Colonic mucosa (tissue), 4 donors: ENCODE results near the gene SAE1. TPM values are rescaled to one million over a fixed set of nuclear protein-coding genes. Genes with fewer than 3 reads are reported as not detected.
A peak's percentile ranks its signal among the peaks of the same experiment; 100 is the strongest.
"Not testable (repeated sequence)": the region's sequence is repeated elsewhere in the genome, so short reads cannot be mapped to it uniquely, and the experiment has no call there.

ENCODE experiments used
- DNase-seq: peaks from one replicate; pipeline ENCODE4 v3.0.0-alpha.2; 2020
- H3K27ac ChIP-seq: fragments of 200-600 bp; one replicate; pipeline ENCODE4 v1.8.0; 2021
- H3K27me3 ChIP-seq: fragments of 200-600 bp; one replicate; pipeline ENCODE4 v1.8.0; 2021
- H3K36me3 ChIP-seq: fragments of 200-600 bp; one replicate; pipeline ENCODE4 v1.8.0; 2021
- H3K4me1 ChIP-seq: fragments of 200-600 bp; one replicate; pipeline ENCODE4 v1.8.0; 2021; ENCODE audit warnings: mild to moderate bottlenecking
- H3K4me3 ChIP-seq: fragments of 200-600 bp; one replicate; pipeline ENCODE4 v1.8.0; 2021
- H3K9ac ChIP-seq, 2 donors: one replicate each; pipeline ENCODE4 v1.7.0; 2013; ENCODE audit warnings: control low read depth in 2 of 2, low read depth in 2 of 2, low read length in 2 of 2
- H3K9me3 ChIP-seq: fragments of 200-600 bp; one replicate; pipeline ENCODE4 v1.8.0; 2021
- intact Hi-C: fragments of 100-400 bp; cut with DNase I; formaldehyde crosslinking; loops from one replicate; pipeline ENCODE4 v1.14.1; 2022
- total RNA-seq, 2 donors: library from RNA; stranded (reverse); fragmentation: NEBNext Ultra II Directional in 1 of 2; extraction: Animal tissue kit (Norgen Biotek cat#: 25700) in 1 of 2; gene quantifications; one replicate each; pipeline ENCODE4 v1.2.1, GENCODE V29; 2021
- TF ChIP-seq, protein P1 (sequence below): fragments of 200-600 bp; IDR thresholded peaks from one replicate; pipeline ENCODE4 v1.8.0; 2022; ENCODE audit warnings: antibody characterized with exemption, mild to moderate bottlenecking
- donor health status: healthy.
- donor health status: DM: no; HTN: no; CAD: no.
- donor health status: DM: no; HTN: no; CAD: no.

Gene SAE1
- total RNA-seq, 2 donors from 2014 or later = 64.5 to 92.0 TPM

DNA sequence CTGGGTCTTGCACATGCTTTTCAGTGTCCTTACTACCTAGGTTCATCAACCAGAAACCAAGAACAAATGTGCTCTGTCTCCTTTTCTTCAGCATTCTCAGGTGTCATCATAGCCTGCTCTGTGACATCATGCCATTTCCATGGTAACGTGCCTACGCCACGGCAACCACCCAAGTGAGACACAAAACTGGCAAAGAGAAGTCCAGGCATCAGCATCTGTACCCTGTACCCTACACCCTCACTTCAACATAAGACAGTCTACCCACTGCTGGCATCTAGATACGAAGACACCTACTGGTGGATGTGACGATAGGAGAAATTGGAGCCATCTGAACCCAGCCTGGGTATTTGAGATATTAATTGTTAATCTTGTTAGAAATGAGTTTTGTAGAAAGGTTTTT, 30.3 kb upstream of the SAE1 start:
- intact Hi-C loops = no loop called here
- TF ChIP-seq, protein P1, sequence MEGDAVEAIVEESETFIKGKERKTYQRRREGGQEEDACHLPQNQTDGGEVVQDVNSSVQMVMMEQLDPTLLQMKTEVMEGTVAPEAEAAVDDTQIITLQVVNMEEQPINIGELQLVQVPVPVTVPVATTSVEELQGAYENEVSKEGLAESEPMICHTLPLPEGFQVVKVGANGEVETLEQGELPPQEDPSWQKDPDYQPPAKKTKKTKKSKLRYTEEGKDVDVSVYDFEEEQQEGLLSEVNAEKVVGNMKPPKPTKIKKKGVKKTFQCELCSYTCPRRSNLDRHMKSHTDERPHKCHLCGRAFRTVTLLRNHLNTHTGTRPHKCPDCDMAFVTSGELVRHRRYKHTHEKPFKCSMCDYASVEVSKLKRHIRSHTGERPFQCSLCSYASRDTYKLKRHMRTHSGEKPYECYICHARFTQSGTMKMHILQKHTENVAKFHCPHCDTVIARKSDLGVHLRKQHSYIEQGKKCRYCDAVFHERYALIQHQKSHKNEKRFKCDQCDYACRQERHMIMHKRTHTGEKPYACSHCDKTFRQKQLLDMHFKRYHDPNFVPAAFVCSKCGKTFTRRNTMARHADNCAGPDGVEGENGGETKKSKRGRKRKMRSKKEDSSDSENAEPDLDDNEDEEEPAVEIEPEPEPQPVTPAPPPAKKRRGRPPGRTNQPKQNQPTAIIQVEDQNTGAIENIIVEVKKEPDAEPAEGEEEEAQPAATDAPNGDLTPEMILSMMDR = no peak
- peak overlapping the region in 1 of 2 donors; percentile 17 for H3K9ac ChIP-seq
- no peak overlapping the region for H3K27ac ChIP-seq
- no peak overlapping the region for H3K4me3 ChIP-seq
- no peaks in the 10 kb centered on the region for H3K36me3 ChIP-seq
- no peak for DNase-seq
- no peaks in the 10 kb centered on the region for H3K27me3 ChIP-seq
- H3K4me1 ChIP-seq = peaks cover 22% of the 10 kb centered on the region
- no peaks in the 10 kb centered on the region for H3K9me3 ChIP-seq

DNA sequence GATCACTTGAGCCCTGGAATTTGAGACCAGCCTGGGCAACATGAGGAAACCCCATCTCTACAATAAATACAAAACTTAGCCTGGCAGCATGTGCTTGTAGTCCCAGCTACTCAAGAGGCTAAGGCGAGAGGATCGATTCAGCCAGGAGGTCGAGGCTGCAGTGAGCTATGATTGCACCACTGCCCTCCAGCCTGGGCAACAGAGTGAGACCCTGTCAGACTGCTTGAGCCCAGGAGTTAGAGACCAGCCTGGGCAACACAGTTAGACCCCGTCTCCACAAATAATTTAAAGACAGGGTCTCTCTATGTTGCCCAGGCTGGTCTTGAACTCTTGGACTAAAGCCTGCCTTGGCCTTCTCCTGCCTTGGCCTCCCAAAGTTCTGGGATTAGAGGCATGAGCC, 29.5 kb upstream of the SAE1 start:
- H3K27ac ChIP-seq, H3K4me3 ChIP-seq, H3K9ac ChIP-seq, H3K36me3 ChIP-seq, H3K27me3 ChIP-seq, DNase-seq, intact Hi-C loops, H3K9me3 ChIP-seq: not testable (repeated sequence)
- peaks cover 16% of the 10 kb centered on the region for H3K4me1 ChIP-seq

DNA sequence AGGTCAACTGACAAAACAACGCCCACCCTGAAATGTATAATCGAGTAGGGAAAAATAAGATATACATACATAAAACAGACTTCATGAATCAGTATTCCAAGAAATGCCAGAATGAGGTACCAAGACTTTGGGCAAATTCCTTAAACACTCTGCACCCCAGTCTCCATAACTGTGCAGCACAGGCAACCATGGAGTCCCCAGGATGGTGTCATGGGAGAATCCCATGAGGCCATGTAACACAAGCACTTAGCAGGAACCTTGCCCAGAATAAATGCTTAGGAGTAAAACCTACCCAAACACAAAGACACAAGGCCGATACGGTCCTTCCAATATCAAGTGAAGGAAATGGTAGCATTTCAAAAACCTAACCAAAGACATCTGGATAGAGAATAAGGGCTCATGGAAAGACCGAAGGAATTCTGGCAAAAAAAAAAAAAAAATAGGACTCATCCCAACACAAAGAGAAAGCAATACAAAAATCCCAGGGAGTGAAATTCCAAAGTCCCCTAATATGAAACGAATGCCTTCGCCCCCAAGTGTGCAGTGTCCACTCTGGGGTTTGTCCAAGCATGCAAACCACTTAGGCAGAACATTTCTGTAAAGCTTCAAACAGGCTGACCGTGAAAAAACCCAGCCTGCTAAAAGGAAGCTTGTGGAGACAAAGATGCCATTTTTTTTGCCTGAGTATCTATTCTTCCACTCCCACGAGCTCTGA, 28.1 kb upstream of the SAE1 start:
- no peak overlapping the region for H3K9ac ChIP-seq
- intact Hi-C loops = no loop called here
- no peaks in the 10 kb centered on the region for H3K27me3 ChIP-seq
- DNase-seq = no peak
- no peak overlapping the region for H3K27ac ChIP-seq
- H3K36me3 ChIP-seq = no peaks in the 10 kb centered on the region
- H3K9me3 ChIP-seq = no peaks in the 10 kb centered on the region
- TF ChIP-seq, protein P1 = no peak
- peaks cover 24% of the 10 kb centered on the region for H3K4me1 ChIP-seq
- no peak overlapping the region for H3K4me3 ChIP-seq

DNA sequence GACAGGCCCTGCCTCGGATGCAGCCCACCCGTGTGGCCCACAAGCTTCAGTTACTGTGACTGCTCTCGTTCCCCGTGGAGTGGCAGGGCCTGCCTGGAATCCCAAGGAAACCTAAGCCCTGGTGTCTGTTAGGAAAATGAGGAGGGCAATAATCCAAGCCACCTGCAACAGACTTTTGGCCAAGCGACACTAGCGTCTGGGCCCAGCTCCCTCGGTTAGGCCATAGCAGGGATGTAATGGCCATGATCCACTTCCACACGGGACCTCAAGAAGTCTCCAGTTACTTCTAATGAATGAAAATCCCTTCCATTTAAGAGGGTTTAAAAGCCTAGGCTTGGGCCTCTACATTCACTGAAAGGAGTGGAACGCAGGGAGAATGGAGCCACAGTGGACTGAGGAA, 26.0 kb upstream of the SAE1 start:
- no peaks in the 10 kb centered on the region for H3K36me3 ChIP-seq
- H3K9ac ChIP-seq = no peak overlapping the region
- DNase-seq = no peak
- intact Hi-C loops = no loop called here
- no peak overlapping the region for H3K27ac ChIP-seq
- peaks cover 21% of the 10 kb centered on the region for H3K4me1 ChIP-seq
- no peak overlapping the region for H3K4me3 ChIP-seq
- TF ChIP-seq, protein P1 = no peak
- H3K9me3 ChIP-seq = no peaks in the 10 kb centered on the region
- H3K27me3 ChIP-seq = no peaks in the 10 kb centered on the region

DNA sequence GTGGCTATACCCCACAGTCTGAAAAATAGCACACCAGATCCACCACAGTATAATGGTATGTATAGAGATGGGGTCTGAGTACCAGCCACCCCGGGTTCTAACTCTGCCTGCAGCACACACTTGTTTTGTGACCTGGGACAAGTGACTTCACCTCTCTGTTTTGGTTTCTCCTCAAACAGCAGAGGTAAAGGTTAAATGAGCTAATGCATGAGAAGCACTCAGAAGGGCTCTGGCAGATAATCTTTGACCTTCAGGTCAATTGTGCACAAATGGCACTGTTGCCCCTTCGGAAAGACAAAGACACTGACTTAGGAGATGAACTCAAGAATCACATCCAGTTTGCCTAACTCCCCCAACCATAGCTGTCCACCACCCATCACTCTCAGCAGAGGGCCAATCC, 24.8 kb upstream of the SAE1 start:
- Histone ChIP-seq H3K4me3 (no peak overlapping the region), H3K4me1 (peaks cover 21% of the 10 kb centered on the region), H3K9me3 (no peaks in the 10 kb centered on the region), H3K27me3 (no peaks in the 10 kb centered on the region), H3K36me3 (no peaks in the 10 kb centered on the region), H3K9ac (peak overlapping the region in 1 of 2 donors; percentile 56), H3K27ac (peak overlapping the region; percentile 100)
- DNase-seq = no peak
- intact Hi-C loops = no loop called here
- TF ChIP-seq, protein P1 = no peak

DNA sequence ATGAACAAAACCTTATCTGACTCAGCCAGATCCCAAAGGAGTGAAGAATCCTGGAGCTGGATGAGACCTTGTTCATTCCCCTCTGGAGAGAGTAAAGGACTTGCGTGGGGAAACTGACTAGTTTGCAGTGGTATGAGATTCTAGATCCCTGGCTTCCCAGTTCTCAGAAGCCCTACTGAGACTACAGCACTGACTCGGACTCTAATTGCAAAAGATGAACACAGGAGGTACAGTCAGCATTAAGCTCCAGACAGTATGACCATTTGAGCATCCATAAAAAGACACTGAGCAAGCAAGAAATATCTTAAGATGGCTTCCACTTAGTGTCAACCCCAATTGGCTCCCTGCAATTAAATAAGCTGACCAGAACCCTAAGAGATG, 23.8 kb upstream of the SAE1 start:
- Histone ChIP-seq H3K27me3 (no peaks in the 10 kb centered on the region), H3K4me3 (no peak overlapping the region), H3K27ac (peak overlapping the region; percentile 100), H3K4me1 (peaks cover 21% of the 10 kb centered on the region), H3K9me3 (no peaks in the 10 kb centered on the region), H3K36me3 (no peaks in the 10 kb centered on the region), H3K9ac (peak overlapping the region in 1 of 2 donors; percentile 56)
- intact Hi-C loops = no loop called here
- DNase-seq = no peak
- TF ChIP-seq, protein P1 = no peak
